ENCODE results near the gene PYURF. TPM values are rescaled to one million over a fixed set of nuclear protein-coding genes. Genes with fewer than 3 reads are reported as not detected.
"Not testable (repeated sequence)": the region's sequence is repeated elsewhere in the genome, so short reads cannot be mapped to it uniquely, and the experiment has no call there.

Gene PYURF
- total RNA-seq, 1 donor from 2014 or later = 49.8 TPM

DNA sequence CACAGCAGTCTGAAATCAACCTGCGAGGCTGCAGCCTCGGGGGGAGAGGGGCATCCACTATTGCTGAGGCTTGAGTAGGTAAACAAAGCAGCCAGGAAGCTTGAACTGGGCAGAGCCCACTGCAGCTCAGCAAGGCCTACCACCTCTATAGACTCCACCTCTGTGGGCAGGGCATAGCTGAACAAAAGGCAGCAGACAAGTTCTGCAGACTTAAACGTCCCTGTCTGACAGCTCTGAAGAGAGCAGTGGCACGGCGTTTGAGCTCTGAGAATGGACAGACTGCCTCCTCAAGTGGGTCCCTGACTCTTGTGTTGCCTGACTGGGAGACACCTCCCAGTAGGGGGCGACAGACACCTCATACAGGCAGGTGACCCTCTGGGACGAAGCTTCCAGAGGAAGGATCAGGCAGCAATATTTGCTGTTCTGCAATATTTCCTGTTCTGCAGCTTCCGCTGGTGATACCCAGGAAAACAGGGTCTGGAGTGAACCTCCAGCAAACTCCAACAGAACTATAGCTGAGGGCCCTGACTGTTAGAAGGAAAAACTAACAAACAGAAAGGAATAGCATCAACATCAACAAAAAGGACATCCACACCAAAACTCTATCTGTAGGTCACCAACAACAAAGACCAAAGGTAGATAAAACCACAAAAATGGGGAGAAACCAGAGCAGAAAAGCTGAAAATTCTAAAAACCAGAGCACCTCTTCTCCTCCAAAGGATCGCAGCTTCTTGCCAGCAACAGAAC is 15.9 kb upstream of the PYURF start:
- H3K9me3 Mint-ChIP-seq (ENCODE audit: unreplicated experiment); H3K4me3 Mint-ChIP-seq (ENCODE audit: unreplicated experiment); H3K4me1 Mint-ChIP-seq (ENCODE audit: unreplicated experiment); H3K36me3 Mint-ChIP-seq (ENCODE audit: low read depth, unreplicated experiment); H3K27ac Mint-ChIP-seq (ENCODE audit: unreplicated experiment); H3K27me3 Mint-ChIP-seq (ENCODE audit: unreplicated experiment): not testable (repeated sequence)
- peak; percentile 74 for TF ChIP-seq CTCF (IDR thresholded peaks at IDR 0.05; ENCODE audit: unreplicated experiment)
- peak; percentile 81 for DNase-seq (ENCODE audit: low spot score)

GRCh38 chr4:88537709-88538108 is 14.1 kb upstream of the PYURF start:
- Mint-ChIP-seq H3K9me3 (ENCODE audit: unreplicated experiment) (no peaks in the 10 kb centered on the region), H3K27me3 (ENCODE audit: unreplicated experiment) (no peaks in the 10 kb centered on the region), H3K4me3 (ENCODE audit: unreplicated experiment) (no peak overlapping the region), H3K36me3 (ENCODE audit: low read depth, unreplicated experiment) (no peaks in the 10 kb centered on the region), H3K4me1 (ENCODE audit: unreplicated experiment) (peaks cover 3% of the 10 kb centered on the region), H3K27ac (ENCODE audit: unreplicated experiment) (no peak overlapping the region)
- no peak for TF ChIP-seq CTCF (IDR thresholded peaks at IDR 0.05; ENCODE audit: unreplicated experiment)
- DNase-seq (ENCODE audit: low spot score) = no peak

DNA sequence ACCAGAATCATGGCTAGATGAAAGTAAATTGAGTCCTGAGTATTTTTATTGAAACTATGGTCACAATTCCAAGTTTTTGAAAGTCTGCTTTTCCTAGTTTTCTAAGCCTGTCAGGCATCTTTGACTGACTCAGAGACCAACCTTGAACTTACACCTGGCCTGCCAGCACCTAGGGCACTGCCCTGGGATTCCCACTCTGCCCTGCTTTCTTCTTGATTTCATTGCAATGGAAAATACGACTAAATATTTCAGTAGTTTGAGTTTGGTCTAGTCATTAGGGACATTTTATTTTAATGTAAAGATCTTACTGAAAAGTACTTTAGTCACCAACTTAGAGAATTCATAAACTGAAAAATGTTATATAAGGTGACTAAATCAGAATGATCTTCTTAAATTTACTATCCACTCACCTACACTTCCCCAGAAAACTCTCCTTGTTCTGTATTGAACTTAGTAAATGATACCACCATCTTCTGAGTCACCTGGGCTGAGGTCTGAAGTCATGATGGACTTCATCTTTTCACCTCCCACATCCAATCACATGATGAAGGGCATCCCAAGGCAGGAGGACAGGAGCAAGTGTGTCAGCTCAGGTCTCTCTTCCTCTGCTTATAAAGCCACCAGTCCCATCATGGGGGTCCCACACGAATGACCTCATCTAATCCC is 11.6 kb upstream of the PYURF start:
- TF ChIP-seq CTCF (IDR thresholded peaks at IDR 0.05; ENCODE audit: unreplicated experiment) = no peak
- DNase-seq (ENCODE audit: low spot score) = no peak
- H3K27me3 Mint-ChIP-seq (ENCODE audit: unreplicated experiment) = no peaks in the 10 kb centered on the region
- H3K36me3 Mint-ChIP-seq (ENCODE audit: low read depth, unreplicated experiment) = no peaks in the 10 kb centered on the region
- H3K4me3 Mint-ChIP-seq (ENCODE audit: unreplicated experiment) = no peak overlapping the region
- H3K4me1 Mint-ChIP-seq (ENCODE audit: unreplicated experiment) = peaks cover 3% of the 10 kb centered on the region
- no peak overlapping the region for H3K27ac Mint-ChIP-seq (ENCODE audit: unreplicated experiment)
- no peaks in the 10 kb centered on the region for H3K9me3 Mint-ChIP-seq (ENCODE audit: unreplicated experiment)

DNA sequence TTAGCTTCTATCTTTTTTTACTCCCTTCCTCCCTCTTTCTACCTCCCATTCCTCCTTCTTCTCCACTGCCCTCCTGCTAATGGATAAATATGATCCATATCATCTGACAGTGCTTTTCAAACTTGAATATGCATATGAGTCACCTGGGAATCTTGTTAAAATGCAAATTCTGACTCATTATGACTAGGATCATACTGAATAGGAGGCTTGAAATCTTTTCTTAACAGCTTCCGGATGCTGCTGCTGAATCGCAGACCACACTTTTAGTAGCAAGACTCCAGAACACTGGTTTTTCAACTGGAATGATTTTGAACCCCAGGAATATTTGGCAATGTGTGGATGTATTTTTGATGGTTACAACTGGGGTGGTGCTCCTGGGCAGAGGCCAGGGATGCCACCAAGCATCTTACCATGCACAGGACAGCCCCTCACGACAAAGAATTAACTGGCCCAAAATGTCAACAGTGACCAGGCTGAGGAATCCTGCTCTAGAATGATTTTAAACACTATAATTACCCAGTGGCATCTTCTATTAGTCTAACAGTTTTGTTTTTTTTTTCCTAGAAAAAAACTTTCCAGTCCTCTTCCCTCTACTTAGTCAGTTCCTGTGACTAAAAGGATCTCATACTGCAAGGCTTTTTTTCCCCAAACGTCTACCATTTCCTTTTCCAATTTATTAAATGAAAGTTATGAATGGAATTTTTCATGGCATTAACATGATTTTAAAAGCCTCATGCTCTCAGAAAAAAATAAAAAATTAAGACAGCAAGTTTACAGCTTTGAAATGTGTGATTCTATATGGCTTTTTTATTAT is 10.6 kb upstream of the PYURF start:
- Mint-ChIP-seq H3K4me1 (ENCODE audit: unreplicated experiment) (no peaks in the 10 kb centered on the region), H3K4me3 (ENCODE audit: unreplicated experiment) (no peak overlapping the region), H3K9me3 (ENCODE audit: unreplicated experiment) (no peaks in the 10 kb centered on the region), H3K27ac (ENCODE audit: unreplicated experiment) (no peak overlapping the region), H3K36me3 (ENCODE audit: low read depth, unreplicated experiment) (no peaks in the 10 kb centered on the region), H3K27me3 (ENCODE audit: unreplicated experiment) (no peaks in the 10 kb centered on the region)
- no peak for DNase-seq (ENCODE audit: low spot score)
- no peak for TF ChIP-seq CTCF (IDR thresholded peaks at IDR 0.05; ENCODE audit: unreplicated experiment)

All from endothelial cell (in vitro differentiated cells).